ENCODE results near the gene KRTAP5-6.

KRTAP5-6 gene

GRCh38 chr11:1735271-1735670 is 38.3 kb downstream of the KRTAP5-6 start:
- Histone ChIP-seq H3K4me1 (ENCODE audit: control extremely low read depth in 1 of 4, control insufficient read depth in 4 of 4, insufficient read depth in 4 of 4, low read length in 3 of 4) (peaks cover 0 to 27% (median 22%) of the 10 kb centered on the region in 4 experiments), H3K27ac (ENCODE audit: insufficient read depth in 1 of 2, low read depth in 1 of 2, low read length in 2 of 2, poor library complexity in 1 of 2, severe bottlenecking in 2 of 2) (no peak overlapping the region), H3K36me3 (ENCODE audit: control insufficient read depth in 4 of 4, insufficient read depth in 4 of 4, low read length in 3 of 4) (no peaks in the 10 kb centered on the region), H3K27me3 (replicated peaks in 2 of 5; ENCODE audit: control insufficient read depth in 4 of 5, insufficient read depth in 5 of 5, low read length in 4 of 5) (peaks cover 0 to 22% (median 5%) of the 10 kb centered on the region in 5 experiments), H3K4me3 (ENCODE audit: control insufficient read depth in 1 of 7, extremely low read depth in 1 of 7, insufficient read depth in 4 of 7, low read depth in 2 of 7, low read length in 6 of 7) (no peak overlapping the region), H3K9me3 (ENCODE audit: control extremely low read depth in 1 of 5, control insufficient read depth in 4 of 5, insufficient read depth in 2 of 5, low read depth in 1 of 5, low read length in 4 of 5) (peaks cover 0 to 19% (median 13%) of the 10 kb centered on the region in 5 experiments)
- 100% methylated on average over 14 of the region's 16 CpGs for WGBS (ENCODE audit: insufficient coverage)
- ChIA-PET POLR2A (no interaction called here), CTCF (interaction anchor here (0.9 to 2.7 kb wide), 6 partner anchors 16 to 82 kb away, joined by 3 to 8 read pairs (median 3); no protein-coding TSS in a partner anchor)
- DNase-seq = no peak

GRCh38 chr11:1736447-1736992 is 39.5 kb downstream of the KRTAP5-6 start:
- WGBS (ENCODE audit: insufficient coverage) = 100% methylated on average over 2 of the region's 3 CpGs
- Histone ChIP-seq H3K9me3 (ENCODE audit: control extremely low read depth in 1 of 5, control insufficient read depth in 4 of 5, insufficient read depth in 2 of 5, low read depth in 1 of 5, low read length in 4 of 5) (peaks cover 0 to 19% (median 13%) of the 10 kb centered on the region in 5 experiments), H3K36me3 (ENCODE audit: control insufficient read depth in 4 of 4, insufficient read depth in 4 of 4, low read length in 3 of 4) (no peaks in the 10 kb centered on the region), H3K4me3 (ENCODE audit: control insufficient read depth in 1 of 7, extremely low read depth in 1 of 7, insufficient read depth in 4 of 7, low read depth in 2 of 7, low read length in 6 of 7) (no peak overlapping the region), H3K27me3 (replicated peaks in 2 of 5; ENCODE audit: control insufficient read depth in 4 of 5, insufficient read depth in 5 of 5, low read length in 4 of 5) (peaks cover 0 to 22% (median 5%) of the 10 kb centered on the region in 5 experiments), H3K27ac (ENCODE audit: insufficient read depth in 1 of 2, low read depth in 1 of 2, low read length in 2 of 2, poor library complexity in 1 of 2, severe bottlenecking in 2 of 2) (no peak overlapping the region), H3K4me1 (ENCODE audit: control extremely low read depth in 1 of 4, control insufficient read depth in 4 of 4, insufficient read depth in 4 of 4, low read length in 3 of 4) (peaks cover 0 to 20% (median 18%) of the 10 kb centered on the region in 4 experiments)
- ChIA-PET POLR2A (no interaction called here), CTCF (interaction anchor here (0.9 to 2.7 kb wide), 4 partner anchors 19 to 97 kb away, joined by 3 to 8 read pairs (median 4); no protein-coding TSS in a partner anchor)
- DNase-seq = no peak

GRCh38 chr11:1737080-1737757 is 40.2 kb downstream of the KRTAP5-6 start:
- H3K27ac ChIP-seq (ENCODE audit: insufficient read depth in 1 of 2, low read depth in 1 of 2, low read length in 2 of 2, poor library complexity in 1 of 2, severe bottlenecking in 2 of 2) = no peak overlapping the region
- H3K9me3 ChIP-seq (ENCODE audit: control extremely low read depth in 1 of 5, control insufficient read depth in 4 of 5, insufficient read depth in 2 of 5, low read depth in 1 of 5, low read length in 4 of 5) = peaks cover 0 to 19% (median 13%) of the 10 kb centered on the region in 5 experiments
- peaks cover 0 to 20% (median 18%) of the 10 kb centered on the region in 4 experiments for H3K4me1 ChIP-seq (ENCODE audit: control extremely low read depth in 1 of 4, control insufficient read depth in 4 of 4, insufficient read depth in 4 of 4, low read length in 3 of 4)
- H3K27me3 ChIP-seq (replicated peaks in 2 of 5; ENCODE audit: control insufficient read depth in 4 of 5, insufficient read depth in 5 of 5, low read length in 4 of 5) = peaks cover 0 to 22% (median 5%) of the 10 kb centered on the region in 5 experiments
- ChIA-PET POLR2A (no interaction called here), CTCF (interaction anchor here (0.9 to 2.7 kb wide), 9 partner anchors 12 to 96 kb away, joined by 3 to 8 read pairs (median 4); no protein-coding TSS in a partner anchor)
- no peak for DNase-seq
- H3K36me3 ChIP-seq (ENCODE audit: control insufficient read depth in 4 of 4, insufficient read depth in 4 of 4, low read length in 3 of 4) = no peaks in the 10 kb centered on the region
- WGBS (ENCODE audit: insufficient coverage) = 87% methylated on average over 6 of the region's 6 CpGs
- no peak overlapping the region for H3K4me3 ChIP-seq (ENCODE audit: control insufficient read depth in 1 of 7, extremely low read depth in 1 of 7, insufficient read depth in 4 of 7, low read depth in 2 of 7, low read length in 6 of 7)

- CTCF ChIA-PET = interaction anchor here (1.0 to 1.5 kb wide), 3 partner anchors 13 to 44 kb away, joined by 3 to 5 read pairs (median 4); no protein-coding TSS in a partner anchor
- WGBS (ENCODE audit: insufficient coverage) = 90% methylated on average over 10 of the region's 10 CpGs
- H3K27ac ChIP-seq (ENCODE audit: insufficient read depth in 1 of 2, low read depth in 1 of 2, low read length in 2 of 2, poor library complexity in 1 of 2, severe bottlenecking in 2 of 2) = no peak overlapping the region
- H3K9me3 ChIP-seq (ENCODE audit: control extremely low read depth in 1 of 5, control insufficient read depth in 4 of 5, insufficient read depth in 2 of 5, low read depth in 1 of 5, low read length in 4 of 5) = peaks cover 0 to 19% (median 13%) of the 10 kb centered on the region in 5 experiments
- H3K36me3 ChIP-seq (ENCODE audit: control insufficient read depth in 4 of 4, insufficient read depth in 4 of 4, low read length in 3 of 4) = no peaks in the 10 kb centered on the region
- POLR2A ChIA-PET = no interaction called here
- peaks cover 0 to 19% (median 5%) of the 10 kb centered on the region in 5 experiments for H3K27me3 ChIP-seq (replicated peaks in 2 of 5; ENCODE audit: control insufficient read depth in 4 of 5, insufficient read depth in 5 of 5, low read length in 4 of 5)
- peaks cover 0 to 18% (median 16%) of the 10 kb centered on the region in 4 experiments for H3K4me1 ChIP-seq (ENCODE audit: control extremely low read depth in 1 of 4, control insufficient read depth in 4 of 4, insufficient read depth in 4 of 4, low read length in 3 of 4)
- no peak overlapping the region for H3K4me3 ChIP-seq (ENCODE audit: control insufficient read depth in 1 of 7, extremely low read depth in 1 of 7, insufficient read depth in 4 of 7, low read depth in 2 of 7, low read length in 6 of 7)
- DNase-seq = no peak
These were observed 41.4 kb downstream of the KRTAP5-6 start for GRCh38 chr11:1738380-1738779.

GRCh38 chr11:1739576-1739975 is 42.6 kb downstream of the KRTAP5-6 start:
- Histone ChIP-seq H3K27me3 (replicated peaks in 2 of 5; ENCODE audit: control insufficient read depth in 4 of 5, insufficient read depth in 5 of 5, low read length in 4 of 5) (peaks cover 0 to 19% (median 5%) of the 10 kb centered on the region in 5 experiments), H3K4me1 (ENCODE audit: control extremely low read depth in 1 of 4, control insufficient read depth in 4 of 4, insufficient read depth in 4 of 4, low read length in 3 of 4) (peaks cover 0 to 6% (median 4%) of the 10 kb centered on the region in 4 experiments), H3K27ac (ENCODE audit: insufficient read depth in 1 of 2, low read depth in 1 of 2, low read length in 2 of 2, poor library complexity in 1 of 2, severe bottlenecking in 2 of 2) (no peak overlapping the region), H3K36me3 (ENCODE audit: control insufficient read depth in 4 of 4, insufficient read depth in 4 of 4, low read length in 3 of 4) (no peaks in the 10 kb centered on the region), H3K9me3 (ENCODE audit: control extremely low read depth in 1 of 5, control insufficient read depth in 4 of 5, insufficient read depth in 2 of 5, low read depth in 1 of 5, low read length in 4 of 5) (peaks cover 0 to 19% (median 13%) of the 10 kb centered on the region in 5 experiments), H3K4me3 (ENCODE audit: control insufficient read depth in 1 of 7, extremely low read depth in 1 of 7, insufficient read depth in 4 of 7, low read depth in 2 of 7, low read length in 6 of 7) (no peak overlapping the region)
- POLR2A ChIA-PET = no interaction called here
- DNase-seq = no peak
- 90% methylated on average over 7 of the region's 8 CpGs for WGBS (ENCODE audit: insufficient coverage)
- CTCF ChIA-PET = interaction anchor here (0.6 to 0.7 kb wide), 2 partner anchors 150 to 204 kb away, joined by 3 to 5 read pairs; no protein-coding TSS in a partner anchor

- H3K27me3 ChIP-seq (replicated peaks in 2 of 5; ENCODE audit: control insufficient read depth in 4 of 5, insufficient read depth in 5 of 5, low read length in 4 of 5) = peaks cover 0 to 19% (median 5%) of the 10 kb centered on the region in 5 experiments
- no peak for DNase-seq
- no peaks in the 10 kb centered on the region for H3K36me3 ChIP-seq (ENCODE audit: control insufficient read depth in 4 of 4, insufficient read depth in 4 of 4, low read length in 3 of 4)
- ChIA-PET CTCF (no interaction called here), POLR2A (no interaction called here)
- WGBS (ENCODE audit: insufficient coverage) = 94% methylated on average over 5 of the region's 8 CpGs
- peaks cover 0 to 19% (median 13%) of the 10 kb centered on the region in 5 experiments for H3K9me3 ChIP-seq (ENCODE audit: control extremely low read depth in 1 of 5, control insufficient read depth in 4 of 5, insufficient read depth in 2 of 5, low read depth in 1 of 5, low read length in 4 of 5)
- H3K27ac ChIP-seq (ENCODE audit: insufficient read depth in 1 of 2, low read depth in 1 of 2, low read length in 2 of 2, poor library complexity in 1 of 2, severe bottlenecking in 2 of 2) = no peak overlapping the region
- H3K4me3 ChIP-seq (ENCODE audit: control insufficient read depth in 1 of 7, extremely low read depth in 1 of 7, insufficient read depth in 4 of 7, low read depth in 2 of 7, low read length in 6 of 7) = no peak overlapping the region
- H3K4me1 ChIP-seq (ENCODE audit: control extremely low read depth in 1 of 4, control insufficient read depth in 4 of 4, insufficient read depth in 4 of 4, low read length in 3 of 4) = no peaks in the 10 kb centered on the region
These were observed 44.0 kb downstream of the KRTAP5-6 start for GRCh38 chr11:1740786-1741530.

Data from common myeloid progenitor, CD34-positive (primary cell).